GM06990 (cell line): ENCODE results near the gene ARID4B.

Source experiments
- DNase-seq: peaks from one replicate; pipeline ENCODE4 v3.0.0-alpha.2; 2011; ENCODE audit not compliant: insufficient read length; ENCODE audit errors: extremely low read depth
- H3K27me3 ChIP-seq: replicated peaks from 2 replicates; pipeline ENCODE4 v1.6.0; 2011; ENCODE audit warnings: low read length; ENCODE audit not compliant: control insufficient read depth, insufficient read depth
- H3K36me3 ChIP-seq: 2 replicates; pipeline ENCODE4 v1.5.1; 2011; ENCODE audit warnings: low read length; ENCODE audit not compliant: control insufficient read depth, insufficient read depth
- H3K4me3 ChIP-seq: replicated peaks from 2 replicates; pipeline ENCODE4 v1.5.1; 2011; ENCODE audit warnings: low read depth, mild to moderate bottlenecking, control low read depth, low read length
- TF ChIP-seq, protein P1 (sequence below): IDR thresholded peaks from 2 replicates; pipeline ENCODE4 v1.5.1; 2011; ENCODE audit warnings: low read length, control low read depth, mild to moderate bottlenecking, inconsistent platforms; ENCODE audit not compliant: insufficient read depth, poor library complexity, severe bottlenecking

ARID4B gene

GRCh38 chr1:235122348-235122747 lies 205.6 kb downstream of the ARID4B start:
- Histone ChIP-seq H3K4me3 (no peak overlapping the region), H3K27me3 (no peaks in the 10 kb centered on the region), H3K36me3 (peaks cover 13% of the 10 kb centered on the region)
- TF ChIP-seq, protein P1, sequence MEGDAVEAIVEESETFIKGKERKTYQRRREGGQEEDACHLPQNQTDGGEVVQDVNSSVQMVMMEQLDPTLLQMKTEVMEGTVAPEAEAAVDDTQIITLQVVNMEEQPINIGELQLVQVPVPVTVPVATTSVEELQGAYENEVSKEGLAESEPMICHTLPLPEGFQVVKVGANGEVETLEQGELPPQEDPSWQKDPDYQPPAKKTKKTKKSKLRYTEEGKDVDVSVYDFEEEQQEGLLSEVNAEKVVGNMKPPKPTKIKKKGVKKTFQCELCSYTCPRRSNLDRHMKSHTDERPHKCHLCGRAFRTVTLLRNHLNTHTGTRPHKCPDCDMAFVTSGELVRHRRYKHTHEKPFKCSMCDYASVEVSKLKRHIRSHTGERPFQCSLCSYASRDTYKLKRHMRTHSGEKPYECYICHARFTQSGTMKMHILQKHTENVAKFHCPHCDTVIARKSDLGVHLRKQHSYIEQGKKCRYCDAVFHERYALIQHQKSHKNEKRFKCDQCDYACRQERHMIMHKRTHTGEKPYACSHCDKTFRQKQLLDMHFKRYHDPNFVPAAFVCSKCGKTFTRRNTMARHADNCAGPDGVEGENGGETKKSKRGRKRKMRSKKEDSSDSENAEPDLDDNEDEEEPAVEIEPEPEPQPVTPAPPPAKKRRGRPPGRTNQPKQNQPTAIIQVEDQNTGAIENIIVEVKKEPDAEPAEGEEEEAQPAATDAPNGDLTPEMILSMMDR, result no peak
- DNase-seq, result no peak
